Panc1 (cell line): ENCODE data around the gene IL12RB2.

ENCODE experiments used
- SIN3A ChIP-seq: IDR thresholded peaks from 2 replicates; pipeline ENCODE4 v1.6.1; 2012; ENCODE audit warnings: low read depth, mild to moderate bottlenecking, low read length, moderate library complexity, borderline replicate concordance; ENCODE audit not compliant: insufficient read depth
- TCF7L2 ChIP-seq: IDR thresholded peaks from 2 replicates; pipeline ENCODE4 v1.6.1; 2011; ENCODE audit warnings: mild to moderate bottlenecking, low read depth, low read length, inconsistent platforms
- TF ChIP-seq, protein P1 (sequence below): fragments of 450-650 bp; IDR thresholded peaks from 2 replicates; pipeline ENCODE4 v1.5.1; 2017; ENCODE audit warnings: mild to moderate bottlenecking
- TF ChIP-seq, protein P2 (sequence below), 2 experiments: IDR thresholded peaks; 2 replicates each; pipeline ENCODE4 v1.6.1; 2011 to 2012; ENCODE audit warnings: low read depth in 2 of 2, control low read depth in 1 of 2, low read length in 1 of 2, mild to moderate bottlenecking in 1 of 2, moderate library complexity in 1 of 2; ENCODE audit not compliant: insufficient read depth in 1 of 2

DNA sequence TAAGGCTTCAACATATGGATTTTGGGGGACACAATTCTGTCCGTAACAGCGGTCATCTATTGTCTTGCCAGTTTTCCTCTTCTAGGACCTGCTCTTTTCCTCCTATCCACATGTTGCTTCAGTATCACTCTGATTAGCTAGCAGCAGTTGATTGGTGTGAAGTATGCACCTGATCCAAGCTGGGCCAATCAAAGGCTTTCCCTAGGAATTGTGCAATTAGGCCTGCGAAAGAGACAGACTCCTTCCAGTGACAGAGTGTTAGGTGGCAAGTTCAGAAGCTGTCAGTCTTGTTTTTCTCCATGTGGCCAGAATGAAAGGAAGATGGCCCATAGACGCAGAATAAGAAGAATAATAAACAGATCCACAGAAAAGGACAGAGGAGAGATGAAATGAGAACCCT is 34.1 kb upstream of the IL12RB2 start:
- TF ChIP-seq, protein P1, sequence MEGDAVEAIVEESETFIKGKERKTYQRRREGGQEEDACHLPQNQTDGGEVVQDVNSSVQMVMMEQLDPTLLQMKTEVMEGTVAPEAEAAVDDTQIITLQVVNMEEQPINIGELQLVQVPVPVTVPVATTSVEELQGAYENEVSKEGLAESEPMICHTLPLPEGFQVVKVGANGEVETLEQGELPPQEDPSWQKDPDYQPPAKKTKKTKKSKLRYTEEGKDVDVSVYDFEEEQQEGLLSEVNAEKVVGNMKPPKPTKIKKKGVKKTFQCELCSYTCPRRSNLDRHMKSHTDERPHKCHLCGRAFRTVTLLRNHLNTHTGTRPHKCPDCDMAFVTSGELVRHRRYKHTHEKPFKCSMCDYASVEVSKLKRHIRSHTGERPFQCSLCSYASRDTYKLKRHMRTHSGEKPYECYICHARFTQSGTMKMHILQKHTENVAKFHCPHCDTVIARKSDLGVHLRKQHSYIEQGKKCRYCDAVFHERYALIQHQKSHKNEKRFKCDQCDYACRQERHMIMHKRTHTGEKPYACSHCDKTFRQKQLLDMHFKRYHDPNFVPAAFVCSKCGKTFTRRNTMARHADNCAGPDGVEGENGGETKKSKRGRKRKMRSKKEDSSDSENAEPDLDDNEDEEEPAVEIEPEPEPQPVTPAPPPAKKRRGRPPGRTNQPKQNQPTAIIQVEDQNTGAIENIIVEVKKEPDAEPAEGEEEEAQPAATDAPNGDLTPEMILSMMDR: no peak
- TF ChIP-seq SIN3A (no peak), TCF7L2 (no peak)
- TF ChIP-seq, protein P2, sequence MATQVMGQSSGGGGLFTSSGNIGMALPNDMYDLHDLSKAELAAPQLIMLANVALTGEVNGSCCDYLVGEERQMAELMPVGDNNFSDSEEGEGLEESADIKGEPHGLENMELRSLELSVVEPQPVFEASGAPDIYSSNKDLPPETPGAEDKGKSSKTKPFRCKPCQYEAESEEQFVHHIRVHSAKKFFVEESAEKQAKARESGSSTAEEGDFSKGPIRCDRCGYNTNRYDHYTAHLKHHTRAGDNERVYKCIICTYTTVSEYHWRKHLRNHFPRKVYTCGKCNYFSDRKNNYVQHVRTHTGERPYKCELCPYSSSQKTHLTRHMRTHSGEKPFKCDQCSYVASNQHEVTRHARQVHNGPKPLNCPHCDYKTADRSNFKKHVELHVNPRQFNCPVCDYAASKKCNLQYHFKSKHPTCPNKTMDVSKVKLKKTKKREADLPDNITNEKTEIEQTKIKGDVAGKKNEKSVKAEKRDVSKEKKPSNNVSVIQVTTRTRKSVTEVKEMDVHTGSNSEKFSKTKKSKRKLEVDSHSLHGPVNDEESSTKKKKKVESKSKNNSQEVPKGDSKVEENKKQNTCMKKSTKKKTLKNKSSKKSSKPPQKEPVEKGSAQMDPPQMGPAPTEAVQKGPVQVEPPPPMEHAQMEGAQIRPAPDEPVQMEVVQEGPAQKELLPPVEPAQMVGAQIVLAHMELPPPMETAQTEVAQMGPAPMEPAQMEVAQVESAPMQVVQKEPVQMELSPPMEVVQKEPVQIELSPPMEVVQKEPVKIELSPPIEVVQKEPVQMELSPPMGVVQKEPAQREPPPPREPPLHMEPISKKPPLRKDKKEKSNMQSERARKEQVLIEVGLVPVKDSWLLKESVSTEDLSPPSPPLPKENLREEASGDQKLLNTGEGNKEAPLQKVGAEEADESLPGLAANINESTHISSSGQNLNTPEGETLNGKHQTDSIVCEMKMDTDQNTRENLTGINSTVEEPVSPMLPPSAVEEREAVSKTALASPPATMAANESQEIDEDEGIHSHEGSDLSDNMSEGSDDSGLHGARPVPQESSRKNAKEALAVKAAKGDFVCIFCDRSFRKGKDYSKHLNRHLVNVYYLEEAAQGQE (IDR thresholded peaks at IDR 0.05; ENCODE audit: insufficient read depth in 1 of 2, low read depth in 2 of 2, low read length in 1 of 2): no peak
